HG03280 (cell line): ENCODE measurements around the gene OTOG.

Source experiments
- ATAC-seq: cut with Tn5 transposase; IDR thresholded peaks from one replicate; pipeline ENCODE4 v1.9.1; 2021; ENCODE audit warnings: mild to moderate bottlenecking, moderate library complexity; ENCODE audit not compliant: unreplicated experiment

OTOG gene, protein sequence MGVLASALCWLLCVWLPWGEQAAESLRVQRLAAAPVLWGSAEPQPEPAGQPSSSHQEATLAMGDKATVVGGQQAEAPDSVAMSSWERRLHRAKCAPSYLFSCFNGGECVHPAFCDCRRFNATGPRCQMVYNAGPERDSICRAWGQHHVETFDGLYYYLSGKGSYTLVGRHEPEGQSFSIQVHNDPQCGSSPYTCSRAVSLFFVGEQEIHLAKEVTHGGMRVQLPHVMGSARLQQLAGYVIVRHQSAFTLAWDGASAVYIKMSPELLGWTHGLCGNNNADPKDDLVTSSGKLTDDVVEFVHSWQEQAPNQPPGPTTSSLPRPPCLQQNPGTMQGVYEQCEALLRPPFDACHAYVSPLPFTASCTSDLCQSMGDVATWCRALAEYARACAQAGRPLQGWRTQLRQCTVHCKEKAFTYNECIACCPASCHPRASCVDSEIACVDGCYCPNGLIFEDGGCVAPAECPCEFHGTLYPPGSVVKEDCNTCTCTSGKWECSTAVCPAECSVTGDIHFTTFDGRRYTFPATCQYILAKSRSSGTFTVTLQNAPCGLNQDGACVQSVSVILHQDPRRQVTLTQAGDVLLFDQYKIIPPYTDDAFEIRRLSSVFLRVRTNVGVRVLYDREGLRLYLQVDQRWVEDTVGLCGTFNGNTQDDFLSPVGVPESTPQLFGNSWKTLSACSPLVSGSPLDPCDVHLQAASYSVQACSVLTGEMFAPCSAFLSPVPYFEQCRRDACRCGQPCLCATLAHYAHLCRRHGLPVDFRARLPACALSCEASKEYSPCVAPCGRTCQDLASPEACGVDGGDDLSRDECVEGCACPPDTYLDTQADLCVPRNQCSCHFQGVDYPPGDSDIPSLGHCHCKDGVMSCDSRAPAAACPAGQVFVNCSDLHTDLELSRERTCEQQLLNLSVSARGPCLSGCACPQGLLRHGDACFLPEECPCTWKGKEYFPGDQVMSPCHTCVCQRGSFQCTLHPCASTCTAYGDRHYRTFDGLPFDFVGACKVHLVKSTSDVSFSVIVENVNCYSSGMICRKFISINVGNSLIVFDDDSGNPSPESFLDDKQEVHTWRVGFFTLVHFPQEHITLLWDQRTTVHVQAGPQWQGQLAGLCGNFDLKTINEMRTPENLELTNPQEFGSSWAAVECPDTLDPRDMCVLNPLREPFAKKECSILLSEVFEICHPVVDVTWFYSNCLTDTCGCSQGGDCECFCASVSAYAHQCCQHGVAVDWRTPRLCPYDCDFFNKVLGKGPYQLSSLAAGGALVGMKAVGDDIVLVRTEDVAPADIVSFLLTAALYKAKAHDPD (N-terminal part only)

DNA sequence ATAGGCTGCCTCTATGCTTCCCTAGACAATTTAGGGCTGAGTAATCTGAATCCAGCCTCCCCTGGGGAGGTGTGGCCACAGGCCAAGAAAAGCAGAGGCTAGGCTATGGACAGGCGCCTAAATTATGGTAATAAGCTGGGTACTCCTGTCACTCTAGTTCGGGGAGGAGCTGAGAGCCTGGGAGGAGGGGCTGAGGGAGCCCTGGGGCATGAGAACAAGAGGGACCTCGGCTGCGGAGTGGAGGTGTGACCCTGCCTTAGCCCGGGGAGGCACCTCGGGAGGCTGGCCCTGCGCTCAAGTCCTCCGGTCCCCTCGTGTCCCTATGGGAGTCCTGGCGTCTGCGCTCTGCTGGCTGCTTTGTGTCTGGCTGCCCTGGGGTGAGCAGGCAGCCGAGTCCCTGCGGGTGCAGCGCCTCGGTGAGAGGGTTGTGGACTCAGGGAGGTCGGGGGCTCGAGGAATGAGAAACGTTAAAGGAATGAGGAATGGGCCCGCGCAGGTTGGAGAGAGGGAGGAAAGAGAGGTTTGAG lies at the start of gene OTOG:
Gene OTOG (plus strand): TSS at position 209 of the 527 bp plus-strand sequence. CDS start 114 bp downstream, at position 323.
- ATAC-seq = no peak

DNA sequence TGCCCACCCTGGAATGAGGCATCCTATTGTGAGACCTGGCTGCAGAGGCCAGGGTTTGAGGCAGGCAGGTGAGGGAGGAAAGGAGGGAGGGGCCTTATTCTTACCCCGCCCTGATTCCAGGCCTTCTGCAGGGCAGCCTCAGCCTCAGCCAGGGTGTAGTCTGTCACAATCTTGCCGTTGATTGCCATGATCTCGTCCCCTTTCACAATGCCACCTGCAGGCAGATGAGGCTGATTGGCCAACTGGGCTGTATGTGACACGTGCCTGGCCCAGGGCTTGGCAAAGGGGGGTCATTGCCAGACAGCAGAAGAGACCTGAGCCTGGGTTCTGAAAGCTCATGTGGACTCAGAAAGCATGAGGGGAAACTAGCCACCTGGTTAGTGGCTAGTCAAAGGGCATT lies 49.0 kb upstream of the OTOG start:
- no peak for ATAC-seq

DNA sequence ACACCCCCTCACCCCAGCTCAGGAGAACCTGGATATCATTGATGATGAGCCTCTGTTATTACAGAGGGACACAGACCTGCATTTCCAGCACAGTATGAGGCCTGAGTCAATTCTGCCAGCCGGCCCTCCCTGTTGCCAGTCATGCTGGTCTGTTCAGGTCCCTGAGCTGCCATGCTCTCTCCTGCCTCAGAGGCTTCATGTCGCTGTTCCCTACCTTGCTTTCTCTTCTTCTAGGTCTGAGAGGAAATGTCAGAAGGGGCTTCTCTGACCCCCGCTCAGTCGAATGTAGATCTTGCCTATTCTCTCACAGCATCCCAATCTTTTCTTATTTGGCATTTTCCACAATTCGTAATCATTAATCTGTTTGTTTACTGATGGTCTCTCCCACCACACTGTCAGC lies 48.6 kb upstream of the OTOG start:
- no peak for ATAC-seq

DNA sequence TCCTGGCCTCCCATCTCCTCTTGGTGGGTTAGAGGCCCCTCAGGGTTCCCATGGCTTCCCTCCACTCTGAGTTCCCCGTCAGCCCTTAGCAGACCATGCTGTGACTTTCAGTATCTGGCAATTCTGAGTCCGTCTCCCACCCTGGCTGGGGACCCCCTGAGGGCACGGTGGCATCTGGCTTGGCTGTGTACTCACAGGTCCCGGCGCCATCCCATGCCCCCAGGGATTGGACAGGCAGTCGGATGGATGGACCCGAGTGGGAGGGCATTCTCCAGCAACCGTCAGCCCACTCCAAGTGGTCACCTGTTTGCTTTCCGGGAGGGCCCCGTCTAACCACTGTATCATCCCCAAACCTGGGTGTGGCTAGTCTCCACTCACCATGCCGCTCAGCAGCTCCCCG lies 46.4 kb upstream of the OTOG start:
- no peak for ATAC-seq

DNA sequence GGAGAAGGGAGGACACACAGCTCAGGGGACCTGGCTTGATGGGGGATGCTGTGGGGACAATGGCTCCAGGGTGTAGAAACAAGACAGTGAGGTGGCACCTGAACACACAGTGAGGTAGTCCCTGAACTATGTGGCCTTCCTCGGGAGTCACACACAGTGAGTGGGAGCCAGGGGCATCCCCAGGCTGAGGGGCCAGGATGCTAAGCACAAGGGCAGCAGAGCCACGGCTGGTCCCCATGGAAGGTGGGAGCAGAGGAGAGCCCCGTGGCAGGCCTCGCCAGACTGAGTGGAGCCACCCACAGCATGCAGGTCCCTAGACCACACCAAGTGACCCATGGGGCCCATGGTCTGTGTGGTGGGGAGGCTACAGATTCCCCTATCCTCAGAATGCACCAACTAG lies 44.4 kb upstream of the OTOG start:
- no peak for ATAC-seq

DNA sequence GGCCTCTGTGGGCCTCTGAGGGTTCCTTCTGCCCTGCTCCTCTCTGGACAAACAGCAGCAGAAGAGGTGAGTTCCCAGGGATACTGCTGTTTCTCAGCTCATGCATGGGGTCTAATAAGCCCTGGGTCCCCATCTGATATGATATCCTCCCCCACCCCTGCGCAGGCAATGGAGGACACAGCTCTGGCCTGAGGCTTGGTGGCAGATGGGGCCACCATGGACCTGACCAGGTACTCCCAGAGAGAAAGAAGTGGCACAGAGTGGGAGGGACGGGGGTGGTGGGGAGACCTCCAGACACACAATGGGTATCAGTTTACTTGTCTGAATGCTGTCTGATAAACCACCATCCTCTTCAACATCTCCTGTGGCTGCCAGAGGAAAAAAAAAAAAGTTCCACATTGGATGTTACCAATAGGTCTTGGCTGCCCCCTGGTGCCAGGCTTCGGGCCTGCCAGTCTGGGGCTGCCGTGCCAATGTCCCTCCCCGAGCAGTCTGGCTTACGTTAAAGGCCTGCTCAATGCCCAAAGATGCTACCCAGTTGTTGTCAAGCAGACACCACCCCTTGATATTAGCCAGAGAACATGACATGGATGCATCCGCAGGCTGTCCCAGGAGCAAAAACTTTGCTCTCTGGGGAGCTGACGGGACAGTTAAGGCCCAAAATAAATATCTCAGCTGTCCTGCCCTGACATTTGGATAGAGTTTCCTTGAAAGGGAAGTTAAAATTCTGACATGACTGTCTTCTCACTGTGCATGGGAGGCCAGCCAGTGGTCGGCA lies 42.5 kb upstream of the OTOG start:
- ATAC-seq = no peak

DNA sequence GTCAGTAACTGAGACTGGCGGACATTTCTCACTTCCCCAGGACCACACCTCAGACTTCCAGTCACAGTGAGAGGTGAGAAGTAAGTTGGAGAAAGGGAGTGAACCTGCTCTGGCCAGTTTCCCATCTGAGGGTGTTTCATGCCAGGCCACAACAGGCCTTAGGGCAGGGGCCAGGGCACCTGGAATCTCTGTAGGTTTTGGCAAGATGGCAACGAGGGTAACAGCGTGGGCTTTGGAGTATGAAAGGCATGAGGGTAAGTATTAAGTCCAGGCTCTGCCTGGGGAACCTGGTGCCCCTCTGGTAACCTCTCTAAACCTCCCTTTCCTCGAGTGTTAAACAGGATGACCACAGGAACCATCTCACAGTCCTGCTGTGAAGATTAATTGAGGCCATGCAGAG lies 41.9 kb upstream of the OTOG start:
- ATAC-seq = no peak

DNA sequence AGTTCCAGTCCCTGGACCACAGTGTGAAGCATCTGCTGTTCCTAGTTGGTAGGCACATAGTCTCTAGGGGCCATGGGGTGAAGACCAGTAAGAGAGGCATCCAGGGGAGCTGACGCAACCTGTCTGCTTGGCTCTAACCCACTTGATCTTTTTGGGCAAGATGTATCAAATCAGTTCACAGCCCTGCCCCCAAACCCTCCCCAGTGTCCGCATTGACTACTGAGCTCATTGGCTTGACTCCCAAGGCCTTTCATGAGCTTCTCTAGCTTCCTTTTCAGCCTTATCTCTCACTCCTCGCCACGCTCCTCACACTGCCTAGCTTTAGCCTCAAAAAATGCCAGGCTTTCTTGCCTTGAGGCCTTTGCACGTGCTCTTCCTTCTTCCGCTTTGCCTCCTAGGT lies 40.7 kb upstream of the OTOG start:
- no peak for ATAC-seq

DNA sequence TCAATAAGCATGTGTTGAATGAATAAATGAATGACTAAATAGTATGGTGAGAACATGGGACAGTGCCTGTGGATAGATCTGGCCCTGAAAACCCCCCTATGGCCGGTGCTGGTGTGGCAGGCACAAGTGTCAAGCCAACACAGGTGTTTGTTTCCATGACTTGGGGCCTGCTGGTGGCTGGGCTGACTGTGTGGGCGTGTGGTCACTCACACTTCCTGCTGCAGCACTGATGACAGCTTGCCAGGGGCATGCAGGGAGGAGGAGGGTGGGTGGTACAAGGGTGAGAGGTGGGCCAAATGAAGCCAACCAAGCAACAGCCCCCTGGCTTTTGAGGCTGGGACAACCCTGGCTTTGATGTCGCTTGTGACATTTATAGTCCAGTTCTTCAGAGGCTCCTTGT lies 40.1 kb upstream of the OTOG start:
- peak; percentile 64 for ATAC-seq

DNA sequence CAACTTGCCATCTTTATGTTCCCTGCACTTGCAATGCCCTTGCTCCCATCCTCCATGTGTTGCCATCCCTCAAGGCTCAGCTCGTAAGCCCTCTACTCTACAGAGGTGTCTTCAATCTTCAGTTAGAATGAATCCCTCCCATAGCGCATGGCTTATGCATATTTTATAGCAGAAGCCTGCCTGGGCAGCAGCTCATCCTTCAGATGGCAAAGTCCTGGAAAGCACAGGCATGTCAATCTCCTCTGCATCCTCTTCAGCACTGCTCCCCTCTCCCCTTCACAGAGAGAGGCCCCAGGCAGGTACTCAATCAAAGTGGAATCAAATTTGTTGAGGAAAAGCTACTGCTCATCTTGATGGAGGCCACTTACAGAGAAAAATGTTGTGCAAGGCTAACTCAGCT lies 39.3 kb upstream of the OTOG start:
- ATAC-seq = no peak

DNA sequence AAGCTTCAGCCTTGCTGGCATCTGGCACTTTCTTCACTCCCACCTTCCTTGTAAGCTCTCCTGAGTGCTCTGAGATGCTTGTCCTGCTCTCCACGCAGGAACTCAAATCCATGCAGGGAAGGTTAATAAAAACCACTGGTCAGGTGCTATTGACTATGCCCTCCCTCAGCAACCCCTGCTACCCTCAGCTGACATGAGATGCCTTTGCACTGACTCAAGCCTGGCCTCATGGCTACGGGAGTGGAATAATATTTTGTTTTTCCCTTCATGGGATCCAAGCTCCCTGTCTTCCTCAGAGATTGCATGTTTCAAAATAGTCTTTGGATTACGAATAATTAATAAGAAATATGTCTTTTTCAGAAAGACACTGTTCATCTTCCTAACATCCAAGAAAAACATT lies 38.8 kb upstream of the OTOG start:
- ATAC-seq = no peak

DNA sequence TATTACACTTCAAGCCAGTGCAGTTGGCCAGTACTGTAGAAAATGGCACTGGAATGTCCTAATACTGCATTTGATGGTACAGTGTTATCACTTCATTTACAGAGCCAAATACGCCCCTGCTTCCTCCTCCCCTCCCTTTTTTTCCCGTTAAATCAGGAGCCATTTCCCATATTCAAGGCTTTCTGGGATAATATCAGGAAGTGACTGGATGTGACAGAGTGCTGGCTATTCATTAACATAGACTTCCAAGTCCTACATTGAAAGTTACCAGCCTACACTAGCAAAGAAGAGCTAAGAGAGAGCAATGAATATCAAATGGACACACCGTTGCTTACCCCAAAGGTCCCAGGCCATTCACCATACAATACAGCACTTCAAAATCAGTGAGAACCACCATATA lies 38.3 kb upstream of the OTOG start:
- no peak for ATAC-seq

DNA sequence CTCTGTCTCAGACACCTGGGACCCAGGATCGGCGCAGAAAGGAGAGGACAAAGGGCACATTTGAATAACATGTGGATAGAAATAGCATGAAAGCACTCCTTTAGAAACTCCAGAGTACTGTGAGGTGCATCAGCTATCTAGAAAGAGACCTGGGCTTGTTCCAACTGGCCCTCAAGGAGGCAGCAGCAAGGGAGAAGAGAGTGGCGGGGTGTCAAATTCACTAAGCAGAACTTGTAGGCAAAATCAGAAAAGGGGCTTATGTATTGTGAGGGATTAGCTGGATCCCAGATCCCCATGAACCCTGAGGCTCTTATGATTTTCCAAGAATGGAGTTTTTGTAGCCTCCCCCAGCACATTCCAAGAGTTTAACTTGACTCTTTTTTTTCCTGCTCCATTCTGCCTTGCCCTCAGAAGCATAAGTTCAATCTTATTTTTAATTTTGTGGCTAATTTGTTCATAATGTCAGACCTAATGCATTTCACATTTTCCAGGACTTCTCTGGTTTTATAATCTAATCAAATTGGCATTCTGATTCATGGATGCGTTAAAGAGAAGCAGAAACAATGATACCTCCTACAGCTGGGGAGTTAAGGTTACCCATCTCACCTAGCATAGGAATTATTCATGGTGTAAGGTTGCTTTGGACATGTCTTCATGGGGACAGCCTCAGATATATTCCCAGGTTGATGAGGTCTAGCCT lies 36.4 kb upstream of the OTOG start:
- no peak for ATAC-seq

DNA sequence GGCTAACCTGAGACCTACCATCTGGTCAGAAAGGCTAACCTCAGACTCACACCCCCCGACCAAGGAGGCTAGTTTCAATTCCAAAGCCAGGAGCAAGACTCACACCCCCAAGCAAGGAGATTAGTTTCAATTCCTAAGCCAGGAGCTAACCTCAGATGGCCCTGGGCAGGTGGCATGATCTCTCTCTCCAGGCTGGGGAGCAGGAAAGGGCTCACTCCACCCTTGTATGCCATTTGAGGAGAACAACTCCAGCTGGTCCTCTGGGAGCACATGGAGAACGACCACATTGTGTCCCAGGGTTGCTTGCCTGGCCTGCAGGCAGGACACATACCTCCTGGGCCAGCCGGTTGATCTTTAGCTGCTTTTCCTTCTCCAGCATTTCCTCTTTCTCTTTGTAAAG lies 35.5 kb upstream of the OTOG start:
- no peak for ATAC-seq

DNA sequence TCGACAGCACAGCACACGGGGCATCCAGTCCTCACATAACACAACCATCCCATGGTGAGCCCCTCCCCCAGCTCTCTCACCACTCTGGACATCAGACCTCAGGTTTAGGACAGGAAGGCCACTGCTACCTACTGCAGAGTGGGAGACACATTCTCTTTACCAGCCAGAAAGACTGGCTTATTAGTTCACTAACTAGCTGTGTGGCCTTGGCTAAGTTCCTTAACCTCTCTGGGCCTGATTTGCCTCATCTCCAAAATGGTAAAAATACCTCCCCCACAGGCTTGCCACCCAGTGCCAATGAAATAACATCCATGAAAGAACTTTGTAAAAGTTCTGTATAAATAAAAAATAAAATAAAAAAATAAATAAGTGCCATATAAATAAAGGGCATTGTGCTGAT lies 35.0 kb upstream of the OTOG start:
- no peak for ATAC-seq

DNA sequence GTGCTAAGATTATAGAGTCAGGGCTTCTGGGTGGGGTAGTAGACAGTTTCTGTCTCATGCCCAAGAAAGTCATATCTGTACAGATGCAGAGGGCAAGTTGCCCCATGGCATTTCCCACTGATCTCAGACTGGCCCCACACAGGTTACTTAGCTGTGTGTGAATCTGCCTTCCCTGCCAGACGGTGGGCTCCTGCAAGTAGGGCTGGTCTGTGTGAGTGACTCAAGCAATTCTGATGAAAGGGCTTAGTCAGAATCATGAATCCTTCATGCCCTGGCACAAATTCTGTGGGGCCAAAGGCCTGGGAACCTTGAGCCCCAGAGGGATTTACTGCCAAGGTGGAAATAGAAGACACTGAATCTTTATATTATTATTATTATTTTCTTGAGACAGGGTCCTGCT lies 33.2 kb upstream of the OTOG start:
- ATAC-seq = no peak

DNA sequence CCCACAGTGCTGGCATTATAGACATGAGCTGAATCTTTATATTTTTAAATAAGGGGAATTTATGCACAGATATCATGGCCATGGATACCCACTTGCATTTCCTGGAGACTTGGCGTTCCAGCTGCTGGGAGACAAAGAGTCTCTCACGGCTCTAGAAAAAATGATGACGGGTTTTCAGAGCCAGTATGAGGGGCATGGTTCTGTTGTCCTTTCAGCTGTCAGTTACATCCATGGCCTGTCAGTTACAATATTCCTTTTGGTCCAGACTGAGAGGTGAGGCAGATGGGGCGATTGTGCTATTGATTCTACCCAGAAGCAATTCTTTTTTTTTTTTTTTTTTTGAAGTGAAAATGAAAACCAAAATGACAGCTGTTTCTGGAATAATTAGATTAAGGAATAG lies 32.6 kb upstream of the OTOG start:
- no peak for ATAC-seq

DNA sequence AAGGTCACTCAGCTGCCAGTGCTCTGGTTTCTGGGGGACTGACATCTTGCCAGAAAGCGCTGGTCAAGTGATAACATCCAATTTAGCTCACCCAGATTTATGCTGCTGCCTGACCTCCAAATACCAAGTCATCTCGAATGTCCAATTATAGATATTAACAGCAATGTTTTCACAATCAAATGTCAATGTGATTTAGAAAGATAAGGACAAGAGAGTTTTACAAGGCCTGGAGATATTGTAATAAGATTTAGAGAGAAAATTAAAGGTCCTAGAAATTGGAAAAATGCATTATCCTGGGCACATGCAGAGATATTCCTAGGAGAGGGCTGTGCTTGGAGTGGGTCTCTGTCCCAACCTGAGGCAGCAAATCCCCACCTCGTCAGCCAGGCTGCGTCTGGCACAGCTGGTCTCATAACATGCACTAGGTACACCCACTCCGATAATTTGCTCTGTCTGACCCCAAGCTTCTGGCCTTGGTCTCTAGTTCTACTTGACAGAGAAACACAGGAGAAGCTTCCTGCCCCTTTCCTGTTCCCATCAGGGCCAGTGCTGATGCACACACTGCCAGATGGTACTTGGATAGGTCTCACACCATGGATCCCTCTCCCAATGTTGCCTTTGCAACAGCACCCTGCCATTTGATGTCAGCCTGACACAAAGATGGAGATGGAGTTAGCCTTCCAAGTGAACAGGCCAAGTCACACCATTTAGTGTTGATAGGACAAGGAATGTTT lies 31.4 kb upstream of the OTOG start:
- ATAC-seq = no peak

DNA sequence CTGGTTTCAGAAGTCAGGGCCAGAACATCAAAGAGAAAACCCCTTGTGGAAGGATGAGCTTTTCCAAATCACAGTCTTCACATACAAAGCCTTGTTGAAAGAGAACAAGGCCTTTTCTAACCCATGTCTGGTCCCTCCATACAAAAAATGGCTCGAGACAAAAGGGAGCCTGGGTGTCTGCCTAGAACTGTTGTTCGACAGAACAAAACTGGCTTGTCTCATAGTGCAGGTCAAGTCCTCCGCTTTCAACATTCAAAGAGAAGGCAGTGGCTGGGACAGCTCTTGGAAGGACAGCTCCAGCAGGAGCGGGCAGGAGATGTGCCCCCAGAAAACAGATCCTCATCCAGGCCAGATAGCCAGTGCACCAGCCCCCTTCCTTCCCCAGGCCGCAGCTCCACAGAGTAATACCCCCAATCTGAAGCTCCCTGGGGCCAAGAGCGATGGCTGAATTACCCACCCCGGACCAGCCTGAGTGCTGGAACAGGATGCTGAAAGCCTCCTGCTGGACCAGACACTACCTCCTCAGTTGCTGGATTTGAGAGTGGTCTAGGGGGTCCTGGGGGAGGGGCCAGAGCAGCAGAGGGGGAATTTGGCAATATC lies 30.4 kb upstream of the OTOG start:
- ATAC-seq = no peak
